Duodenal mucosa (tissue), 2 donors: Measurements from ENCODE around the gene SUMO2.

Experiments
- H3K27ac ChIP-seq: one replicate; pipeline ENCODE4 v1.7.0; 2013; ENCODE audit warnings: low read depth, low read length
- H3K27me3 ChIP-seq, 2 donors: one replicate each; pipeline ENCODE4 v1.7.0; 2013; ENCODE audit warnings: low read length in 2 of 2, control low read depth in 1 of 2; ENCODE audit not compliant: insufficient read depth in 2 of 2, control insufficient read depth in 1 of 2
- H3K36me3 ChIP-seq, 2 donors: one replicate each; pipeline ENCODE4 v1.7.0; 2013; ENCODE audit warnings: low read length in 2 of 2, control low read depth in 1 of 2; ENCODE audit not compliant: insufficient read depth in 2 of 2, control insufficient read depth in 1 of 2
- H3K4me1 ChIP-seq, 2 donors: one replicate each; pipeline ENCODE4 v1.7.0; 2013; ENCODE audit warnings: low read length in 2 of 2, control low read depth in 1 of 2; ENCODE audit not compliant: insufficient read depth in 2 of 2, control insufficient read depth in 1 of 2
- H3K4me3 ChIP-seq, 2 donors: one replicate each; pipeline ENCODE4 v1.7.0; 2013; ENCODE audit warnings: low read length in 2 of 2, low read depth in 1 of 2
- H3K9ac ChIP-seq, 2 donors: one replicate each; pipeline ENCODE4 v1.7.0; 2013; ENCODE audit warnings: low read length in 2 of 2, low read depth in 1 of 2
- H3K9me3 ChIP-seq, 2 donors: one replicate each; pipeline ENCODE4 v1.7.0; 2013; ENCODE audit warnings: low read length in 2 of 2, control low read depth in 1 of 2; ENCODE audit not compliant: control insufficient read depth in 1 of 2

SUMO2 gene

DNA sequence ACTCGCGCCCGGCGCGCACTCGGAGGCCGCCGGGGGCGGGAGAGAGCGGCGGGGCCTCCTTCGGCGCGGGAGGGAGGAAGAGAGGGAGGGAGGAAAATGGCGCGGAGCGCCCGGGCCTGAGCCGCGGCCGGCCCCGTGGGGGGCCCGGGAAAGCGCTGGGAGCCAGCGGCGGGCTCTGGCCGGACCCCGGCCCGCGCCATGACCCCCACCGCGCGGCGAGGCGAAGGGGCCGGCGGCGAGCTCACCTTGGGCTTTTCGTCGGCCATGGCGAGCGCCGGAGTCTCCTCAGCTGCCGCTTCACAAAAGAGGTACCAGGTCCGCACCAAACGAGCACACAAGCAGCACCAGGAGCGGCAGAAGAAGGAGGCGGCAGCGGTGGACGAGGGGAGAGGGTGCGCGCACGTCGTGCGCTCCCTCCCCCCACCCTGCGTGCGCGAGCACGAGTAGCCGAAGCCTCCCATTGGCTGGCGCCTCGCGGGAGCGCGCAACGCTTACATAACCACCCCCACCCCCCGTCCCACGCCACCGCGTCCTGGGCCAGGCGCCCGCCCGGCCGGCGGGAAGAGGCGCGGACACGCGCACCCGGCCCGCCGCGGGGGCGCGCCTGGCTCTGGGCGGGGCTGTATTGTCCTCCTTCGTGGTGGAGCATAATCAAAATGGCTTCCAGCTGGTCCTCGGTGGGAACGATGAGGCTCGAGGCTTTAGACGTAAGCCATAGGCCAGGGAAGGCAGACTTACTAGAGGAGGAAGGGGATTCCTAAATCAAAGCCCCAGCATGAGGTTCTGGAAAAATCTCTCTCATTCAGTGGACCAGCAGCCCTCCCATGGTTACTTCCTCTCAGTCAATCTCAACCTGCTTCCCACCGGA is at the start of gene SUMO2:
SUMO2 (minus strand) TSS at position 391 of the 868 bp plus-strand sequence; CDS start at position 266, 125 bp downstream.
- Histone ChIP-seq H3K9me3 (no peaks in the 10 kb centered on the region), H3K27ac (peak within 1 kb of the TSS; percentile 93), H3K9ac (peak within 1 kb of the TSS; percentile 78 to 87), H3K4me1 (peaks cover 3 to 17% of the 10 kb centered on the region in 2 donors), H3K27me3 (no peaks in the 10 kb centered on the region), H3K36me3 (peaks cover 5 to 21% of the 10 kb centered on the region in 2 donors), H3K4me3 (peak within 1 kb of the TSS; percentile 79 to 92)

GRCh38 chr17:75231741-75232464 is 49.1 kb upstream of the SUMO2 start:
- Histone ChIP-seq H3K9ac (no peak overlapping the region), H3K27ac (no peak overlapping the region), H3K9me3 (no peaks in the 10 kb centered on the region), H3K36me3 (peaks cover 45 to 83% of the 10 kb centered on the region in 2 donors), H3K4me3 (no peak overlapping the region), H3K4me1 (peaks cover 0 to 5% of the 10 kb centered on the region in 2 donors), H3K27me3 (no peaks in the 10 kb centered on the region)

DNA sequence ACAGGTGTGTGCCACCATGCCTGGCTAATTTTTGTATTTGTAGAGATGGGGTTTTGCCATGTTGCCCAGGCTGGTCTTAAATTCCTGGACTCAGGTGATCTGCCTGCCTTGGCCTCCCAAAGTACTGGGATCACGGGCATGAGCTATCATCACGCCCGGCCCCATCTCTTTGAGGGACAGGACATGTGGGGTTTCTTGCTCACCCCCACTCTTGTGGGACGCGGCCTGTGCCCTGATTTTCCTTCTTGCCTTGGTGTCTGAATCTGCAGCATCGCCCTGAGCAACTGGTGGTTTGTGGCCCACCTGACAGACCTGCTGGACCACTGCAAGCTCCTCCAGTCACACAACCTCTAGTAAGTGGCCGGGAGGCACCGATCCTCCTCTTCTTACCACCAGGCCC is 48.3 kb upstream of the SUMO2 start:
- no peaks in the 10 kb centered on the region for H3K27me3 ChIP-seq
- H3K36me3 ChIP-seq = peaks cover 45 to 83% of the 10 kb centered on the region in 2 donors
- H3K9me3 ChIP-seq = no peaks in the 10 kb centered on the region
- H3K4me3 ChIP-seq = no peak overlapping the region
- H3K27ac ChIP-seq = no peak overlapping the region
- H3K4me1 ChIP-seq = peaks cover 0 to 5% of the 10 kb centered on the region in 2 donors
- H3K9ac ChIP-seq = no peak overlapping the region

- H3K9me3 ChIP-seq = no peaks in the 10 kb centered on the region
- no peak overlapping the region for H3K9ac ChIP-seq
- no peak overlapping the region for H3K27ac ChIP-seq
- no peaks in the 10 kb centered on the region for H3K27me3 ChIP-seq
- H3K36me3 ChIP-seq = peaks cover 38 to 77% of the 10 kb centered on the region in 2 donors
- no peak overlapping the region for H3K4me3 ChIP-seq
- H3K4me1 ChIP-seq = peaks cover 0 to 5% of the 10 kb centered on the region in 2 donors
Measured at GRCh38 chr17:75228847-75229246, 46.1 kb upstream of the SUMO2 start.

DNA sequence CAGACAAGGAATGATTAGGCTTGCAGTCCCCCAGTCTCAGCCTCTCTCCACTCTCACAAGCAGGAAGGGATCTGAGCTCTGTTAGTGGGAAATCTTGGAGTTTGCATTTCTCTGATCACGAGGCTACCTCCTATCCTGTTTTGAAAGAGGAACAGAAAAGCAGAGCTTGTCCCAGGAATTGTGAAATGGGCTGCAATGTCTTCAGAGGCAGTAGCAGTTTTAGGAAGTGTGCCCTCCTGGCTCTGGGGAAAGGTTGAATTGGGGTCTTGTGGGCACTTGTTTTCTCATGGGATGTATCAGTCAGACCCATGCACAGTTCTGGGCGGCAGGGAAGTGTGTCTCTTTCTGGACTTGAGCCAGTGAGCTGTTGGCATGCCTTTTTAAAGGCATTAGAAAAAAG is 45.5 kb upstream of the SUMO2 start:
- no peaks in the 10 kb centered on the region for H3K9me3 ChIP-seq
- no peaks in the 10 kb centered on the region for H3K27me3 ChIP-seq
- H3K4me3 ChIP-seq = no peak overlapping the region
- no peak overlapping the region for H3K9ac ChIP-seq
- peaks cover 38 to 82% of the 10 kb centered on the region in 2 donors for H3K36me3 ChIP-seq
- peaks cover 0 to 5% of the 10 kb centered on the region in 2 donors for H3K4me1 ChIP-seq
- no peak overlapping the region for H3K27ac ChIP-seq

DNA sequence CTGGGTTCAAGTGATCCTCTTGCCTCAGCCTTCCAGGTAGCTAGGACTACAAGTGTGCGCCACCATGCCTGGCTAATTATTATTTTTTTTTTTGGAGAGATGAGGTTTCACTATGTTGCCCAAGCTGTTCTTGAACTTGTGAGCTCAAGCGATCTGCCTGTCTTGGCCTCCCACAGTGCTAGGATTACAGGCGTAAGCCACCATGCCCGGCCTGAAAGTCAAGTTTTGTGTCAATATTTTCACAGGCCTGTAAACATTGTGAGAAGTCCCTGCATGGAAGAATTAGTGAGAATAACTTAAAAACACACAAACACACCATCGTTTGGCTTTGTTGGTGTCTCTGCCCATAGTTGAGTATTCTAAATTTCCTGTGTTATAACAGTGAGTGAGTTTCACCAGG is 45.0 kb upstream of the SUMO2 start:
- H3K9ac ChIP-seq = no peak overlapping the region
- H3K27me3 ChIP-seq = no peaks in the 10 kb centered on the region
- no peak overlapping the region for H3K4me3 ChIP-seq
- no peaks in the 10 kb centered on the region for H3K9me3 ChIP-seq
- peaks cover 33 to 81% of the 10 kb centered on the region in 2 donors for H3K36me3 ChIP-seq
- no peak overlapping the region for H3K27ac ChIP-seq
- H3K4me1 ChIP-seq = peaks cover 0 to 5% of the 10 kb centered on the region in 2 donors

DNA sequence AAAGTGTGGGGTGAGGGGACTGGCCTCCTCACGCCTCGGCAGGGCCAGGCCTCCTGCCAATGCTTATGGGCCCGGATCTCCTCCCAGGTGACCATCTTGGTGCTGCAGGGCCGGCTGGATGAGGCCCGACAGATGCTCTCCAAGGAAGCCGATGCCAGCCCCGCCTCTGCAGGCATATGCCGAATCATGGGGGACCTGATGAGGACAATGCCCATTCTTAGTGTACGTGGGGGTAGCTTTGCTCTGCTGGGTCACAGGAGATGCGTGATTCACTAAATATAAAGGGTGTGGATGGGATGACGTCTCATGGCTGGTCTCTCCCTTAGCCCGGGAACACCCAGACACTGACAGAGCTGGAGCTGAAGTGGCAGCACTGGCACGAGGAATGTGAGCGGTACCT is 42.3 kb upstream of the SUMO2 start:
- no peaks in the 10 kb centered on the region for H3K27me3 ChIP-seq
- H3K4me1 ChIP-seq = peaks cover 0 to 5% of the 10 kb centered on the region in 2 donors
- no peak overlapping the region for H3K9ac ChIP-seq
- peaks cover 24 to 66% of the 10 kb centered on the region in 2 donors for H3K36me3 ChIP-seq
- H3K27ac ChIP-seq = no peak overlapping the region
- no peaks in the 10 kb centered on the region for H3K9me3 ChIP-seq
- no peak overlapping the region for H3K4me3 ChIP-seq

- Histone ChIP-seq H3K36me3 (peaks cover 29 to 69% of the 10 kb centered on the region in 2 donors), H3K4me1 (no peaks in the 10 kb centered on the region), H3K4me3 (no peak overlapping the region), H3K9me3 (no peaks in the 10 kb centered on the region), H3K9ac (no peak overlapping the region), H3K27ac (no peak overlapping the region), H3K27me3 (no peaks in the 10 kb centered on the region)
Measured at GRCh38 chr17:75219815-75220214, 37.1 kb upstream of the SUMO2 start.

DNA sequence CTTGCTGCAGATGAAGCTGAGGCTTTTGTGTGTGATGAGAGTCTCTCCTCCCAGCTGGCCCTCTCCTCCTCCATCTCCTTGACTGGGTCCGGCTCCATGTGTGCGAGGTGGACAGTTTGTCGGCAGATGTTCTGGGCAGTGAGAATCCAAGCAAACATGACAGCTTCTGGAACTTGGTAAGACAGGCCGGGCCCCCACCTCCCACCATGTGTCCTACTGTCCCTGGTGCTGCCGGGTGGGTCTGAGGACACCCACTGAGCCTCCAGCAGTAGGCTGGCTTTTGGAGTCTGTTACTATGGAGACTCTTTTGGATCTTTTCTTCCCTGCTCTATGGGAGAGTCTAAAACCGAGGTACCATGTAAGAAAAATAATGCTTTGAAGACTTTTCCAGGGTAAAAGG is 35.4 kb upstream of the SUMO2 start:
- H3K27me3 ChIP-seq = no peaks in the 10 kb centered on the region
- no peaks in the 10 kb centered on the region for H3K4me1 ChIP-seq
- no peak overlapping the region for H3K4me3 ChIP-seq
- H3K27ac ChIP-seq = no peak overlapping the region
- H3K9me3 ChIP-seq = no peaks in the 10 kb centered on the region
- H3K9ac ChIP-seq = no peak overlapping the region
- H3K36me3 ChIP-seq = peaks cover 35 to 74% of the 10 kb centered on the region in 2 donors

DNA sequence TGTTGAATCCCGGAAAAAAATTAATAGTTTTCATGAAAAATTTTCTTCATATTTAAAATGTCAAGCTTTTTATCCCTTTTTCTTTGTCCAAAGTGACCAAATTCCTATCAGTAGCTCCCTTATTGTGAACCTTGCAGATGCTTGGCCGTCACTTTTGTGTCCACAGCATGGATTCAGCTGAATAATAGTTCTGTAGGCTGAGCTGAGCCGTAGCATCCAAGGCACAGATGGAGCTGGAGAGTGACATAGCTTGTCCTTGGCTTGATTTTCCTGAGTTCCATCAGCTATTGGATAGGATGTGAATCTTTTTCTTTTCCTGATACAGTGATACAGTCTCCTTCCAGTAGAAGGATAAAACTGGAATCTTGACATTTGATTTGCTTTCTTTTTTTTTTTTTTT is 26.3 kb upstream of the SUMO2 start:
- H3K4me3 ChIP-seq = no peak overlapping the region
- no peaks in the 10 kb centered on the region for H3K9me3 ChIP-seq
- no peaks in the 10 kb centered on the region for H3K27me3 ChIP-seq
- no peak overlapping the region for H3K27ac ChIP-seq
- no peak overlapping the region for H3K9ac ChIP-seq
- peaks cover 0 to 12% of the 10 kb centered on the region in 2 donors for H3K4me1 ChIP-seq
- H3K36me3 ChIP-seq = peaks cover 17 to 38% of the 10 kb centered on the region in 2 donors
